ENCODE results near the gene XYLT1.
A peak's percentile ranks its signal among the peaks of the same experiment; 100 is the strongest.

The XYLT1 gene

DNA sequence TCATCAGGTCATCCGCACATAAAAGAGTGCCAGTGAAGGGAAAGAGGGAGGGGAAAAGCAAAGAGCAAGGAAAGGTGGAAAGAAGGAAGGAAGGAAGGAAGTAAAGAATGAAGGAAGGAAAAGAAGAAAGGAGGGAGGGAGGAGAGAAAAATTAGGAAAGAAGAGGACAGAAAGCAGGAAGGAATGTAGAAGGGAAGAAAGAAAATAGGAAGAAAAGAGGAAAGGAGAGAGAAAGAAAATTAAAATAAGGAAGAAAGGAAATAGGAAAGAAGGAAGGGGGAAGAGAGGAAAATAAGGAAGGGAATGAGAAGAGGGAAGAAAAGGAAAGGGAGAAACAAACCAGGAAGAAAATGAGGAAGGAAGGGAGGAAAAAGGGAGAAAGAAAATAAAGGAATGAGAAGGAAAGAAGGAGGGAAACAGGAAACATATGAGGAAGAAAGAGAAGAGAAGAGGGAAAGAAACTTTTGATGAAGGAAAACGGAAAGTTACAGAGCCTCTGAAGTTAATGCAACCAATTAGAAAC lies 212.6 kb downstream of the XYLT1 start:
- TF ChIP-seq CTCF (IDR thresholded peaks at IDR 0.05; ENCODE audit: extremely low read depth, insufficient read depth, missing control alignments): no peak
- no peak for DNase-seq (ENCODE audit: low spot score)
- in situ Hi-C loops (cut with MboI; ENCODE audit: low pct_unique_long_range_greater_than_20kb, low sequenced_read_pairs, unreplicated experiment): no loop called here

- TF ChIP-seq CTCF (IDR thresholded peaks at IDR 0.05; ENCODE audit: extremely low read depth, insufficient read depth, missing control alignments): no peak
- in situ Hi-C loops (cut with MboI; ENCODE audit: low pct_unique_long_range_greater_than_20kb, low sequenced_read_pairs, unreplicated experiment): no loop called here
- DNase-seq (ENCODE audit: low spot score): no peak
Measured at GRCh38 chr16:17257426-17258023, 213.2 kb downstream of the XYLT1 start.

GRCh38 chr16:17252701-17253100 lies 218.1 kb downstream of the XYLT1 start:
- TF ChIP-seq CTCF (IDR thresholded peaks at IDR 0.05; ENCODE audit: extremely low read depth, insufficient read depth, missing control alignments): no peak
- in situ Hi-C loops (cut with MboI; ENCODE audit: low pct_unique_long_range_greater_than_20kb, low sequenced_read_pairs, unreplicated experiment): no loop called here
- no peak for DNase-seq (ENCODE audit: low spot score)

DNA sequence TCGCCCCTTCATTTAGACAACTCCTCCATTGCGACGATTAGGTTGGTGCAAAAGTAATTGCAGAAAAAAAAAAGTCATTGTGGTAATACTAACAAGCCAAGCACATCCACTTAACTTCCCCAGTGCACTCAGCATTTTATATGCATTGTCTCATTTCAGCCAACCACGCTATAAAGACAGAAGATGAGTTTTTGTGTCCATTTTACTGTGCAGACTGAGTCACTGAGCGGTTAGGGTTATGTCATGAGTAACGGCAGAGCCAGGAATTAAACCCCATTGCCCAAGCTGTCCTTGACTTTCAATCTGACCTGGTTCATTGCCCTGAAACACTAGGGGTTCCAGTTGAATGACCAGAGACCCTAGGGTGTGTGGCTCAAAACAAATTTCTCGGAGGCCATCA lies 218.7 kb downstream of the XYLT1 start:
- DNase-seq (ENCODE audit: low spot score): peak; percentile 29
- in situ Hi-C loops (cut with MboI; ENCODE audit: low pct_unique_long_range_greater_than_20kb, low sequenced_read_pairs, unreplicated experiment): no loop called here
- no peak for TF ChIP-seq CTCF (IDR thresholded peaks at IDR 0.05; ENCODE audit: extremely low read depth, insufficient read depth, missing control alignments)

GRCh38 chr16:17251496-17251895 lies 219.3 kb downstream of the XYLT1 start:
- in situ Hi-C loops (cut with MboI; ENCODE audit: low pct_unique_long_range_greater_than_20kb, low sequenced_read_pairs, unreplicated experiment): no loop called here
- no peak for DNase-seq (ENCODE audit: low spot score)
- peak; percentile 23 for TF ChIP-seq CTCF (IDR thresholded peaks at IDR 0.05; ENCODE audit: extremely low read depth, insufficient read depth, missing control alignments)

DNA sequence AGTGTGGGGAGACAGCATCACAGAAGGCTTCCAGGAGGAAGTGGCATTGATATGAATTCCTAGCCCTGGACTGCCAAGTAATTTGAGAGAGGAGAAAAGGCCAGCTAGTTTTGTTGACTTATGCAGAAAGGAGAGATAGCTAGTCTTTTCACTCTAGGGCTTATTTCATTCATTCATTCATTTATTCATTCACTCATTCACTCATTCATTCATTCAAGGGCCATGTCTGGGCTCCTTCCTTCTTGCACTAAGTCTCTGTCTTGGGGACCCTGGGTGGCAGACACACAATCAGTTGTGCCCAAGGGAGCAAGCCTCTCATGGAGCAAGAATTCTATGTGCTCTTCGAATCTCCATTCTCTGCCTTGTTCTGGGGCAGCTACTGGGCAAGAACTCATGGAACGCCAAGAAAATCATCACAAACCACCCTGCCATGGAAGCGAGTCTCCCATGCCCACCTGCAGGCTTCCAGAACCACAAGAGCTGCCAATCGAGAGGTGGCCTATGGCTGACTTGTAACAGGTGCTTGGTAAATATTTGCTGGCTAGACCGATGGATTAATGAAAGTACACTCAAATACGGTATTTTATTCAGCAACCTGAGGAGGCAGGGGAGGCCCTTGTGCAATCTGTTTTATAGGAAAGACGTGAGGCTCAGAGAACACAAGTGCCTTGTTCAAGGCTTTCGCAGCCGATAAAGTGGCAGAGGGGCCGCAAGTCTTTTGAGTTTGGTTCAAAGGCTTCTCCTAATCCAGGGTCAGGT lies 223.6 kb downstream of the XYLT1 start:
- no peak for TF ChIP-seq CTCF (IDR thresholded peaks at IDR 0.05; ENCODE audit: extremely low read depth, insufficient read depth, missing control alignments)

More for the DNA sequence above, 223.6 kb downstream of the XYLT1 start:
- DNase-seq (ENCODE audit: low spot score): no peak
- in situ Hi-C loops (cut with MboI; ENCODE audit: low pct_unique_long_range_greater_than_20kb, low sequenced_read_pairs, unreplicated experiment): no loop called here

Data from GM13977 (cell line).